Heart left ventricle (tissue), 16 donors: Measurements from ENCODE around the gene NEUROG2. TPM values are rescaled to one million over a fixed set of nuclear protein-coding genes. Genes with fewer than 3 reads are reported as not detected.

Source experiments
- ATAC-seq, 4 donors: fragments of 200-7000 bp; cut with Tn5 transposase; one replicate each; pipeline ENCODE4 v1.9.1; 2020 to 2022; ENCODE audit warnings: moderate library complexity in 4 of 4, mild to moderate bottlenecking in 3 of 4, moderate number of reproducible peaks in 1 of 4
- DNase-seq, 5 donors: peaks; one replicate each; pipeline ENCODE4 v3.0.0-alpha.2; 2020
- H3K27ac ChIP-seq, 12 donors: fragments of 200-600 bp; sonication (generic) in 4 of 12; one replicate each; pipeline versions ENCODE4 v1.5.0 to v1.8.0; 2016 to 2022; ENCODE audit warnings: mild to moderate bottlenecking in 2 of 12
- H3K27me3 ChIP-seq, 9 donors: fragments of 200-600 bp; sonication (generic) in 2 of 9; one replicate each; pipeline versions ENCODE4 v1.5.1 to v1.8.0; 2016 to 2022; ENCODE audit warnings: mild to moderate bottlenecking in 3 of 9
- H3K36me3 ChIP-seq, 9 donors: fragments of 200-600 bp; sonication (generic) in 2 of 9; one replicate each; pipeline versions ENCODE4 v1.5.0 to v1.8.0; 2018 to 2022; ENCODE audit warnings: mild to moderate bottlenecking in 2 of 9
- H3K4me1 ChIP-seq, 12 donors: fragments of 200-600 bp; sonication (generic) in 4 of 12; one replicate each; pipeline versions ENCODE4 v1.5.0 to v1.8.0; 2016 to 2022; ENCODE audit warnings: mild to moderate bottlenecking in 3 of 12
- H3K4me3 ChIP-seq, 12 donors: fragments of 200-600 bp; sonication (generic) in 4 of 12; one replicate each; pipeline versions ENCODE4 v1.5.0 to v1.8.0; 2017 to 2022; ENCODE audit warnings: mild to moderate bottlenecking in 9 of 12, moderate library complexity in 4 of 12
- H3K9me3 ChIP-seq, 12 donors: fragments of 200-600 bp; sonication (generic) in 4 of 12; one replicate each; pipeline versions ENCODE4 v1.5.0 to v1.8.0; 2016 to 2022; ENCODE audit warnings: mild to moderate bottlenecking in 1 of 12
- POLR2A ChIP-seq, 2 donors: fragments of 450-650 bp; IDR thresholded peaks; one replicate each; pipeline ENCODE4 v1.6.1; 2017; ENCODE audit warnings: antibody characterized with exemption in 2 of 2, mild to moderate bottlenecking in 2 of 2, moderate library complexity in 2 of 2
- WGBS, 4 donors: extraction: QIAGEN DNeasy Blood & Tissue Kit in 2 of 4; methylation state at CpG; one replicate each; pipeline versions ENCODE4 v1.1.5 to v1.1.7; 2013 to 2018; 5-methylcytosine and 5-hydroxymethylcytosine counted together
- intact Hi-C, 10 donors: fragments of 100-400 bp; cut with DNase I; formaldehyde crosslinking; loops; one replicate each; pipeline versions ENCODE4 v1.11.1 to v1.14.2; 2022
- polyA plus RNA-seq, 2 donors: library from polyadenylated mRNA; stranded (reverse); fragments of 200-250 nt; gene quantifications; one replicate each; pipeline ENCODE4 v1.2.3, GENCODE V29; 2013
- total RNA-seq, 9 donors: library from RNA; depleted of rRNA in 2 of 9; stranded (reverse); fragments of >200 nt in 2 of 9; fragmentation: NEBNext Ultra II Directional in 3 of 9; extraction: Animal tissue kit (Norgen Biotek cat#: 25700) in 3 of 9; gene quantifications; one replicate each; pipeline versions ENCODE4 v1.1.0 to v1.2.4, GENCODE V29; 2016 to 2023
- TF ChIP-seq, protein P1 (sequence below), 12 donors: fragments of 200-600 bp; sonication (generic) in 4 of 12; IDR thresholded peaks; one replicate each; pipeline versions ENCODE4 v1.5.0 to v1.8.0; 2018 to 2022; ENCODE audit warnings: antibody characterized with exemption in 12 of 12, mild to moderate bottlenecking in 5 of 12
- donor health status: ischemic (EF 13 %, LVEDD 7.1; RV severe dilation, severe dysfunction).
- donor health status: healthy with polysubstance abuse.
- donor health status: DM: no; HTN: yes; CAD: no.
- donor health status: DM: no; HTN: no; CAD: no.
- donor health status: ischemic (EF 25% LVEDD 6.9; RV normal size, moderate dysfunction).
- donor health status: ischemic (EF 25% LVEDD 5.7; RV mildly dilated, moderate dysfunction).
- donor health status: healthy.
- donor health status: DM: yes; HTN: yes; CAD: no.
- donor health status: ischemic (EF 35%, LVEDD 5.7; RV mildly dilated, moderate dysfunction).
- donor health status: nonischemic (EF 11% LVEDD 7.7; RV severe dilation, severe dysfunction).
- donor health status: DM: yes; HTN: yes; CAD: no.
- donor health status: PGD.
- donor health status: ischemic (EF 29% LVEDD 5.4; RV normal size, mild dysfunction).
- donor health status: nonischemic (EF 23%, LVEDD 6.1; RV moderate dilation, normal function).

NEUROG2 gene
- total and polyA plus RNA-seq, 11 donors, result not detected

DNA sequence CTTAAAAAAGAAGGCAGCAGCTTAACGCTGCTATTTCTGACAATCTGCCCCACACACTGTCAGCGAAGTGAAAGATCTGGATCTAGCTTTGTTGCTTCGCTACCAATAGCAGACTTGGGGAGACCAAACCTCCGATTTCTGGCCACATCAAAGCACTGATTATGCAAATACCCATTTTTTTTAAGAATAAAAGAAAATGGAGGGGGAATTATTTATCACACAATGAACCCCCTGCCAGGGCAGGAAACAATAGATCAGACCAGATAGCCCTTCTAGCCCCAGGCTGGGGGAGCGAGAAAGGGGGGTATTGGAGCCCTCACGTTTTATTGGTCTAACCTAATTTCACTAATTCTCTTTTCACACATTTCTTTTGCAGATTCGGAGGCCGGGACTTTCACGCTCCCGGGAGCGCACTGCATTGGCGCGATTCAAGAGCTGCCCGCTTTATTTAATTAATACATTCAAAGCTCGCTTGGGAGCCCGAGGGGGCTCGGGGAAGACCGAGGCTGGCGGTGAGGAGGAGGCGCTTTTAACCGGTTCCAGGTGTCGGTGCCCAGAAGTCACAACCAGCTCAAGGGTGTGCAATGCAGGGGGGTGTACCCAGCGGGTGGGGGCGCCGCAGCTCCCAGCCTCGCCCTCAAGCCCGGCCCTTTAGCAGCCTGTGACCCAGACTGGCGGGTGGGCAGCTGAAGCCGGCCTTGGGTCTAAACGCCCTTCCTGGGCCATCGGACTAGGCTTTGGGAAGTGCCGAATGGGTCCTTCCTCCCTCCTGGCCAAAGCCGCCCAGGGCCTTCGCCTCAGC, 5.5 kb downstream of the NEUROG2 start:
- Histone ChIP-seq H3K4me1 (peaks cover 0 to 34% (median 22%) of the 10 kb centered on the region in 12 donors), H3K36me3 (no peaks in the 10 kb centered on the region), H3K4me3 (peak overlapping the region in 6 of 12 donors; percentile 2 to 29 (median 20)), H3K27ac (no peak overlapping the region), H3K27me3 (peaks cover 54 to 100% (median 91%) of the 10 kb centered on the region in 9 donors), H3K9me3 (no peaks in the 10 kb centered on the region)
- TF ChIP-seq, protein P1, sequence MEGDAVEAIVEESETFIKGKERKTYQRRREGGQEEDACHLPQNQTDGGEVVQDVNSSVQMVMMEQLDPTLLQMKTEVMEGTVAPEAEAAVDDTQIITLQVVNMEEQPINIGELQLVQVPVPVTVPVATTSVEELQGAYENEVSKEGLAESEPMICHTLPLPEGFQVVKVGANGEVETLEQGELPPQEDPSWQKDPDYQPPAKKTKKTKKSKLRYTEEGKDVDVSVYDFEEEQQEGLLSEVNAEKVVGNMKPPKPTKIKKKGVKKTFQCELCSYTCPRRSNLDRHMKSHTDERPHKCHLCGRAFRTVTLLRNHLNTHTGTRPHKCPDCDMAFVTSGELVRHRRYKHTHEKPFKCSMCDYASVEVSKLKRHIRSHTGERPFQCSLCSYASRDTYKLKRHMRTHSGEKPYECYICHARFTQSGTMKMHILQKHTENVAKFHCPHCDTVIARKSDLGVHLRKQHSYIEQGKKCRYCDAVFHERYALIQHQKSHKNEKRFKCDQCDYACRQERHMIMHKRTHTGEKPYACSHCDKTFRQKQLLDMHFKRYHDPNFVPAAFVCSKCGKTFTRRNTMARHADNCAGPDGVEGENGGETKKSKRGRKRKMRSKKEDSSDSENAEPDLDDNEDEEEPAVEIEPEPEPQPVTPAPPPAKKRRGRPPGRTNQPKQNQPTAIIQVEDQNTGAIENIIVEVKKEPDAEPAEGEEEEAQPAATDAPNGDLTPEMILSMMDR (IDR thresholded peaks at IDR 0.05), result no peak
- TF ChIP-seq POLR2A (IDR thresholded peaks at IDR 0.05), result no peak
- intact Hi-C loops, result no loop called here
- no peak for DNase-seq
- no peak for ATAC-seq
- WGBS, 4 donors, result 3 to 5% (median 5%) methylated on average over 26 to 34 of the region's 34 CpGs

GRCh38 chr4:112509243-112510141, 6.5 kb downstream of the NEUROG2 start:
- H3K36me3 ChIP-seq, result no peaks in the 10 kb centered on the region
- no peak overlapping the region for H3K27ac ChIP-seq
- WGBS, 4 donors, result 3 to 4% (median 3%) methylated on average over 44 to 46 of the region's 46 CpGs
- H3K4me3 ChIP-seq, result peak overlapping the region in 3 of 12 donors; percentile 10 to 29 (median 28)
- no peak for TF ChIP-seq POLR2A (IDR thresholded peaks at IDR 0.05)
- TF ChIP-seq, protein P1 (IDR thresholded peaks at IDR 0.05), result no peak
- H3K9me3 ChIP-seq, result no peaks in the 10 kb centered on the region
- H3K27me3 ChIP-seq, result peaks cover 49 to 100% (median 86%) of the 10 kb centered on the region in 9 donors
- ATAC-seq (no peak), DNase-seq (no peak)
- H3K4me1 ChIP-seq, result peaks cover 0 to 27% (median 19%) of the 10 kb centered on the region in 12 donors
- intact Hi-C loops, result no loop called here

DNA sequence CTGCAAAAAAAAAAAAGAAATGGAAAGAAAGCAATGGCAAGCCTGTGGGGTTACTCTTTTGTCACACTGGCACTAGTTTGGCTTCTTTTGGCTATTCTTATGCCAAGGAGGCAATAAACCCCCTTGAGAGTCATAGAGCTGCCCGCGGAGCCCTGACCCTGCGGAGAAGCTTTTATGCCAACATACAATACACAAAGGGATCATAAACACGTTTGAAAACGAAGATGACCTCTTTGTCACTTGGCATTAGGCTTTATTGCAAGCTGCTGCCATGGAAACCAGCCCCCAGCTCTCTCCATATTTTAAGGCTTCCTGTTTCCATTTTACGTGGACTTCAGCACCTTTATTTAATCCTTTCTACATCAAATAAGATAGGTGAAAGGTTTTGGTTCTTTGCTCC, 7.6 kb downstream of the NEUROG2 start:
- peaks cover 0 to 22% (median 18%) of the 10 kb centered on the region in 12 donors for H3K4me1 ChIP-seq
- peaks cover 41 to 100% (median 76%) of the 10 kb centered on the region in 9 donors for H3K27me3 ChIP-seq
- no peak overlapping the region for H3K4me3 ChIP-seq
- no peak for TF ChIP-seq POLR2A (IDR thresholded peaks at IDR 0.05)
- TF ChIP-seq, protein P1 (IDR thresholded peaks at IDR 0.05), result no peak
- no peaks in the 10 kb centered on the region for H3K36me3 ChIP-seq
- H3K9me3 ChIP-seq, result no peaks in the 10 kb centered on the region
- 5 to 8% (median 7%) methylated on average over 6 of the region's 6 CpGs for WGBS, 4 donors
- ATAC-seq (no peak), DNase-seq (no peak)
- intact Hi-C loops, result no loop called here
- H3K27ac ChIP-seq, result no peak overlapping the region

DNA sequence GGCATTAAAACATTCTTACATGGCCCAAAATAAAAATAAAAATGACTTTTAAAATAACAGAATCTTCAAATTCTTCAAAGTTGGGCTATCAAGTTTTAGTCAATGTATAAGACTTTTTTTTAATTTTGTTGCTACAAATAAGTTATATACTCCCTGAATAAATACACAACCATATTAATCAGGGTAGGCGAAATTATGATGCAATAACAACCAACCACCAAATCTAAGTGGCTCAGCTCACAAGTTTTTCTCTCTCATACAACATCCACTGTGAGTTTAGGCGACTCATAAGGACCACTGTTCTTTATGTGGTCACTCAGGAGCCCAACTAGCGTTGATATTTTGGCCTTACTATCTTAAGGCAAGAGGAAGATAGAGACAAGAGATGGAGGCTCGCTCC, 11.2 kb downstream of the NEUROG2 start:
- WGBS, 4 donors, result 68 to 84% (median 78%) methylated on average over 4 of the region's 4 CpGs
- TF ChIP-seq, protein P1 (IDR thresholded peaks at IDR 0.05), result no peak
- TF ChIP-seq POLR2A (IDR thresholded peaks at IDR 0.05), result no peak

More for the DNA sequence above, 11.2 kb downstream of the NEUROG2 start:
- H3K36me3 ChIP-seq, result no peaks in the 10 kb centered on the region
- DNase-seq, result no peak
- no peak overlapping the region for H3K27ac ChIP-seq
- no peaks in the 10 kb centered on the region for H3K9me3 ChIP-seq
- intact Hi-C loops, result no loop called here
- H3K27me3 ChIP-seq, result peaks cover 19 to 95% (median 50%) of the 10 kb centered on the region in 9 donors
- H3K4me3 ChIP-seq, result no peak overlapping the region
- H3K4me1 ChIP-seq, result peaks cover 0 to 8% (median 6%) of the 10 kb centered on the region in 12 donors
- ATAC-seq, result no peak
